Epithelial cell of esophagus (primary cell): ENCODE results near the gene USO1.
"Not testable (repeated sequence)": the region's sequence is repeated elsewhere in the genome, so short reads cannot be mapped to it uniquely, and the experiment has no call there.

Experiments used
- DNase-seq: peaks from one replicate; pipeline ENCODE4 v3.0.0; 2010; ENCODE audit warnings: low read depth
- H3K4me3 ChIP-seq: 2 replicates; pipeline ENCODE4 v1.5.1; 2011; ENCODE audit warnings: mild to moderate bottlenecking, low read length, control low read depth
- TF ChIP-seq, protein P1 (sequence below): IDR thresholded peaks from 2 replicates; pipeline ENCODE4 v1.5.1; 2011; ENCODE audit warnings: low read depth, mild to moderate bottlenecking, low read length, control low read depth, inconsistent platforms; ENCODE audit not compliant: insufficient read depth; ENCODE audit errors: missing control alignments

USO1 gene

DNA sequence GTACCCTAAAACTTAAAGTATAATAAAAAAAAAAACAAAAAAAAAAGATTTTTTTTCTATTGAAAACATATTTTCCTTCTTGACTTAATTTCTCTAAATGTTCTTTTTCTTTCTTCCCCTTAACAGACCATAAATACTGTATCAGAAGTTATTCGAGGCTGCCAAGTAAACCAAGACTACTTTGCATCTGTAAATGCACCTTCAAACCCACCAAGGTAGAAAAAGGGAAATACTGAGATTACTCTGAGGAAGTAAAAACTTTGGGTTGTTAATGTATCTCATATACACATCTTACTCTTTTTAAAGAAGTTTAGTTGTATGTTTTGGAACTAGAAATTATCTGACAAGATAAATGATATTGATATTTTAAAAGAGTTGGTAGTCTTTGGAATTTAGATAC, 65.6 kb downstream of the USO1 start:
- H3K4me3 ChIP-seq, result no peak overlapping the region
- no peak for DNase-seq
- TF ChIP-seq, protein P1, sequence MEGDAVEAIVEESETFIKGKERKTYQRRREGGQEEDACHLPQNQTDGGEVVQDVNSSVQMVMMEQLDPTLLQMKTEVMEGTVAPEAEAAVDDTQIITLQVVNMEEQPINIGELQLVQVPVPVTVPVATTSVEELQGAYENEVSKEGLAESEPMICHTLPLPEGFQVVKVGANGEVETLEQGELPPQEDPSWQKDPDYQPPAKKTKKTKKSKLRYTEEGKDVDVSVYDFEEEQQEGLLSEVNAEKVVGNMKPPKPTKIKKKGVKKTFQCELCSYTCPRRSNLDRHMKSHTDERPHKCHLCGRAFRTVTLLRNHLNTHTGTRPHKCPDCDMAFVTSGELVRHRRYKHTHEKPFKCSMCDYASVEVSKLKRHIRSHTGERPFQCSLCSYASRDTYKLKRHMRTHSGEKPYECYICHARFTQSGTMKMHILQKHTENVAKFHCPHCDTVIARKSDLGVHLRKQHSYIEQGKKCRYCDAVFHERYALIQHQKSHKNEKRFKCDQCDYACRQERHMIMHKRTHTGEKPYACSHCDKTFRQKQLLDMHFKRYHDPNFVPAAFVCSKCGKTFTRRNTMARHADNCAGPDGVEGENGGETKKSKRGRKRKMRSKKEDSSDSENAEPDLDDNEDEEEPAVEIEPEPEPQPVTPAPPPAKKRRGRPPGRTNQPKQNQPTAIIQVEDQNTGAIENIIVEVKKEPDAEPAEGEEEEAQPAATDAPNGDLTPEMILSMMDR, result no peak

DNA sequence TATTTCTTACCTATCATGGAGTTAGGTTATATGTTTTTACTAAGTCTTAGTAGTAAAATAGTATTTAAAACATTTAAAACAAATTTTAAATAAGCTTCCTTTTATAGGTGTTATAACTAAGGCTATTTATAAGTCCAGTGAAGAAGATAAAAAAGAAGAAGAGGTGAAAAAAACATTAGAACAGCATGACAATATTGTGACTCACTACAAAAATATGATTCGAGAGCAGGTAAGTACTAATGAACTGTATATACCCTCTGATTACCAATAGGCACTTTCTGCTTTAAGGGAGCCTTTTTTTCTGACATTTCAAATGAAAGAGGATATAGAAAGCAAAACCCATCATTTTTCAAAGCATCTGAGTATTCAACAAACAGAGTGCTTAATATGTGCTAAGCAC, 76.6 kb downstream of the USO1 start:
- H3K4me3 ChIP-seq, result no peak overlapping the region
- TF ChIP-seq, protein P1, result no peak
- DNase-seq, result peak; percentile 40

DNA sequence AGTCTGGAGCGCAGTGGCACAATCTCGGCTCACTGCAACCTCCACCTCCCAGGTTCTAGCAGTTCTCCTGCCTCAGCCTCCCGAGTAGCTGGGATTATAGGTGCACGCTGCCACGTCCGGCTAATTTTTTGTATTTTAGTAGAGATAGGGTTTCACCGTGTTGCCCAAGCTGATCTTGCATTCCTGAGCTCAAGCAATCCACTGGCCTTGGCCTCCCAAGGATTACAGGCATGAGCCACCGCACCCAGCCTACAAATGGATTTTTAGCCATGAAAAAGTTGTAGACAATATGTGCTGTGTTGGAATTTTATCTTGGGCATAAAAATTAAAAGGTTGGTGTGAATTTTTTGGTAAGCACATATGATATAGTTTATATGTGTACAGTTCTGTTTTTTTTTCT, 81.7 kb downstream of the USO1 start:
- DNase-seq, H3K4me3 ChIP-seq: not testable (repeated sequence)

DNA sequence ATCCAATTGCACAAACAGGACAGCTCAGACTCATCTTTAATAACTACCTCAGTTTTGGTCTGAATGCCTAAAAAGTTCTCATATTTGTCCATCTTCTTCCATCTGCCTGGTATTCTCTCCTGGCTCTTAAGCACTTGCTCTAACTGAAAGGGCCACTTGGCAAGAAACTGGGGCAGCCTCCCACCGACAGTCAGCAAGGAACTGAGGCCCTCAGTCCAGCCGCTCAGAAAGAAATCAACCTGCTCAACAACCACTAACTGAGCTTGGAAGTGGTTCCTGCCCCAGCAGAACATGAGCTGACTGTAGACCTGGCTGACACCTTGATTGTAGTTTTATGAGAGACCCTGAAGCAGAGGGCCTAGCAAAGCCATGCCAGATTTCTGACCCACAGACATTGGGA, 93.5 kb downstream of the USO1 start:
- DNase-seq, result no peak
- no peak overlapping the region for H3K4me3 ChIP-seq
- TF ChIP-seq, protein P1, result no peak

DNA sequence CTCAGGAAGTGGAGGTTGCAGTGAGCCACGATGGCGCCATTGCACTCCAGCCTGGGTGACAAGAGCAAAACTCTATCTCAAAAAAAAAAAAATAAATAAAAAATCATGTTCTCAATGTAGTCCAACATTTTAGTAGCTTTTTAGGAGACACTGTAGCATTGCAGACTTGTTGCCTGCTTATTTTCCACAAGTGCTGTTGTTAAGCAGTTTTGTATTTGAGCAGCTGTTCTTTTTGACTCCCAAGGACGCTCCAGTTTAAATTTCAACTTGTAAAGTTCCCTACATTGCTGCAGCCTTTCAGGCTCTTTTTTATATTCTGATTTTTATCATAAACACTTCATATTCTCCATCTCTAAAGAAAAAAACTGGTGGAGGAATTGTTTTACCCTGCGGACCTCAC, 94.7 kb downstream of the USO1 start:
- TF ChIP-seq, protein P1, result no peak
- H3K4me3 ChIP-seq, result no peak overlapping the region
- no peak for DNase-seq

DNA sequence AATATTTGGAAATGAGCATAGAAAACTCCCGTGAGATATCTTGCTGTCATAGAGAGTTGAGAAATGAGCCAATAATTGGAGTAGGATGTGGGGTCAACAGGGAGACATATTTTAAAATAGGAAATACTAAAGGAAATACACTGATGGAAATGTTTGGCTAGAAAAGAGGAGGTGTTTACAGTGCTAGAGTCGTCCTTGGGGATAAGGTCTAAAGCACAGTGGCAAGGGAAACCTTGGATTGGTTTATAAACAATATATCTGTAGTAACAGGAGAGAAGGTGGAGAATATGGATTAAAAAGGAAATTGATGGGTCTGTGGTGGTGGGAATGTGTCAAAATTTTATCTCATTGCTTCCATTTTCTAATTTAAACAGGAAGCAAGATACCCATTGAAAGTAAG, 95.8 kb downstream of the USO1 start:
- DNase-seq, result no peak
- TF ChIP-seq, protein P1, result no peak
- no peak overlapping the region for H3K4me3 ChIP-seq

DNA sequence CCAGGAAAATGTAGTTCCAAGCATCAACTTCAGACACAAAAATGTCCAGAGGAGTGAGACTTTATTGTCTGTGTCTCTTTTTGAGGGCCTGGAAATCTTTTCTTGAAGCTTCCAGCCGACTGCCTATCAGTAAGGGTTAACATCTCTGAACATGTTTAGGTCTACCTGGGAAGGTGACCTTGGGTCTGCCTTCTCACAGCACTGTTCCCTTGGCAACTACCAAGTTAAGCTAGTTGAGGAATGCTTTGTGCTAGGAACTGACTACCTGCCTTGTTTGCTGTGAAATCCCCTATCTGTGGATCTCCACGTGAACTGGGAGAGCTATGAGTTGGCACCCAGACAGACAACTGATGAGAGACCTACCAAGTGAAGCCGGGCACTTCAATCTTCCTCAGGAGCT, 96.3 kb downstream of the USO1 start:
- no peak overlapping the region for H3K4me3 ChIP-seq
- no peak for DNase-seq
- TF ChIP-seq, protein P1, result no peak

DNA sequence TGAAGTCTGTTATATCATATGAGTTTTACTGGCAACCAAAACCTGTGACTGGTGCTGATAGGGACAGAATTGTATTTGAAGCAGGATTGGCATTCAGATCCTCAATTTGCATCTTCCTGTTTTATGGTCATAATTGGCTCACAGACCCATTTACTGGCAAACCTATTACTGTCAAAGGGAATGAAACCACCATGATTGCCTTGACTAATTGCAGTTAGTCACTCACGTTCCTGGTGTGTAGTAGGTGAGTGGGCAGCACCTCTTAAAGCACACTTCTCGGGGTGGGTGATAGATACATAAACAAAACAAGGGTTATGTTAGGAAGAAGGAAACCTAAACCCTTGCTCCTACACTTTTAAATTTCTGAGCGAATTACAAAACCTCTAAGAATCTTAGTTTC, 96.8 kb downstream of the USO1 start:
- TF ChIP-seq, protein P1, result no peak
- DNase-seq, result no peak
- H3K4me3 ChIP-seq, result no peak overlapping the region
